Globus pallidus (tissue), 1 donor: ENCODE data around the gene TUBA1C.

Experiments
- DNase-seq: peaks from one replicate; pipeline ENCODE4 v3.0.0-alpha.2; 2015; ENCODE audit warnings: low spot score

The TUBA1C gene

DNA sequence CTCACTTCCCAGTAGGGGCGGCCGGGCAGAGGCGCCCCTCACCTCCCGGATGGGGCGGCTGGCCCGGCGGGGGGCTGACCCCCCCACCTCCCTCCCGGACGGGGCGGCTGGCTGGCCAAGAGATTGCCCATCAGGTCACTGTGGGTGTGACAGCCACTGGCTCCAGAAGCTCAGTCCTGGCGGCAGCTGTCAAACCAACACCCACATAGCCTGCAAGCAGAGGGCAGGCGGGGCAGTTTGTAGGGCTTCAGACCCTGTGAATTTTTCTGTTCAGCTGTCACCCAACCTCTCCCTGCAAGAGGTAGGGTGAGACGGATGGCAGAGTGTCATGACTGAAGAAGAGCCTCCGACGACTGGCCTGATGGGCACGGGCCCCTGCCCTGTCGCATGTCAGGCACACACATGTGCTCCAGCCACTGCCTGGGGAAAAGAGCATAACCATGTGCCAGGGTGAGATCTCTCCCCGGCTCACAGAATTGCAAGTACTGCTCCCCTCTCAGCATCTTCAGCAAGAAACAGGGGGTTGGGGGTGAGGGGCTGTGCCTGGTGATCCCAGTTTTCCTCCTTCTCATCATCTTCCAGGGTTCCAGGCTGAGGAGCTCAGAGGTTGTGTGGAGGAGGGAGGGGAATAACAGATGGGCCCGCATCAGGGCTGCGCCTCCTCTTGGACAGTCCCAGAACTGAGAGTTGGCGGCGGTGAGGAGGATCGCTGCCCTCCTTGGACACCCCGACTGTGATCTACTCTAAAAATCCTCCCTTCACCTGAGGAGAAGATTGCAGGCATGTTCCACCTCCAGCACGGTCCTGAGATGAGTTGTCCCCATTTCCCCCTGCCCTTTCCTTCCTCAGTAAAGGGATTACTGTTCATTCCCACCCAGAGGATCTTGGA lies 18.9 kb downstream of the TUBA1C start:
- DNase-seq = no peak

- no peak for DNase-seq
Observed at GRCh38 chr12:49284672-49285071, 19.8 kb downstream of the TUBA1C start.

GRCh38 chr12:49287876-49288275 lies 23.0 kb downstream of the TUBA1C start:
- no peak for DNase-seq

DNA sequence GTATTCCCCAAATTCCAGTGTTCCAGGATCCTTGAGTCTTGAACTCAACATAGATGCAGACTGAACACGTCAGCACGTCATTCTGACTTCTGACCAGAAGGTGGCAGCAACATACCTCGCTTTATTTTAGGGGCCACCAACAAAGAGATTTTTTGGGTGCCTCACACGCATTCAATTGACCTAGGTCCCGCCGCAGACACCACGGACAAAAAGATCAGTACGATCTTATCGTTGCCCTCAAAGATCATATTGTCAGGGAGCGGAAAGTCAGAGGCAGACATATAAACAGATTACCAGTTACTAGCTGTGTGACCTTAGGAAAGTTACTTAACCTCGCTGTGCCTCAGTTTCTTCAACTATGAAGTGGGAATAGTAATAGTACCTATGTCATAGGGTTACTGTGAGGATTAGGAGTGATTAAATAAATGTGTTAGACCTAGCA lies 23.6 kb downstream of the TUBA1C start:
- peak; percentile 38 for DNase-seq

- no peak for DNase-seq
Observed at GRCh38 chr12:49288922-49289555, 24.2 kb downstream of the TUBA1C start.

DNA sequence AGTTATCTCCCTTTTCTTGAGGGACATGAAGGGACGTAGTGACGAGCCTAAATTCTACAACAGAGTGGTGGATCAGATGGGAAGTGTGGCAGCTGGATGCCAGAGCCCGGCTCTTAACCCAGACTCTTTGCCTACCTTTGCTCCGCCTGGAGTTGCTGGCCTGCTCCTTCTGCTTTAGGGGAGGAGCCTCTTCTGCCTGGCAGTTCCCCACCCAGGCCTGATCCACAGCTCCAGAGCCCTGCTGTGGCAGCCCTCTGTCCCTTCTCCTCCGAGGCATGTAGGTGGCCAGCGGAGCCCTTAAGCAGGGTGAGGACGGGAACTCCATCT lies 27.8 kb downstream of the TUBA1C start:
- no peak for DNase-seq

- DNase-seq = no peak
Observed at GRCh38 chr12:49293056-49293956, 28.4 kb downstream of the TUBA1C start.

DNA sequence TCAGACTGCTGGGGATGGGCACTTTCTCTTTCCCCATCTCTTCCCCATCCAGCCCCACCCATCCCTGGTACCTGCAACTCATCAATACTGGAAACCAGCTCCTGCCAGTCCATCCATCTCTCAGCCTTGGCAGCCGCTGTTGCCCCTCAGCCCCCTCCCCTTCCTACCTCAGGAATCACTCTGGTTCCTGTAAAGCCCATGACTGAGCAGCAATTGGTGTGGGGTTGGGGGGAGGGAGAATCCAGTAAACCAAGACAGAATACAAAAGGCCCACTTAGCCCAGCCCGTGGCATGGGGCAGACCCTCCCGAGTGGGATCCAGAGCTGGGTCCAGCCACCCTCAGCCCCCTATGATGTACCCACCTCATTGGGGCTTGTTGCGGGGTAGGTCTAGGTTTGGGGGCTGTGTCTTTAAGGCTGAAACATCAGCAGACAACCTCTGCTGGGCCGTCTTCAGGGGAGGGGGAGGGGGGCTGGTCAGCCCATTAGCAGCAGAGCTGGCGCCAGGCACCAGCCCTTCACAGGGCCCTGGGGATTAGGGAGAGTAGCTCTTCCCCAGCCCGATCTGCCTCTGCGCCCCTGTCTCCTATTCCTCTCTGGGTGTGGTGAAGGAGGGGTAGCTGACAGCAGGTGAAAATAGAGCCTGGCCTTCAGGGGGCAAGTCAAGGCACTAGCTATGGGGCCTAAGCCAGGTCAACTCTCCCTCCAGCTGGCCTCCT lies 29.4 kb downstream of the TUBA1C start:
- DNase-seq = no peak

GRCh38 chr12:49294804-49295081 lies 29.9 kb downstream of the TUBA1C start:
- no peak for DNase-seq

DNA sequence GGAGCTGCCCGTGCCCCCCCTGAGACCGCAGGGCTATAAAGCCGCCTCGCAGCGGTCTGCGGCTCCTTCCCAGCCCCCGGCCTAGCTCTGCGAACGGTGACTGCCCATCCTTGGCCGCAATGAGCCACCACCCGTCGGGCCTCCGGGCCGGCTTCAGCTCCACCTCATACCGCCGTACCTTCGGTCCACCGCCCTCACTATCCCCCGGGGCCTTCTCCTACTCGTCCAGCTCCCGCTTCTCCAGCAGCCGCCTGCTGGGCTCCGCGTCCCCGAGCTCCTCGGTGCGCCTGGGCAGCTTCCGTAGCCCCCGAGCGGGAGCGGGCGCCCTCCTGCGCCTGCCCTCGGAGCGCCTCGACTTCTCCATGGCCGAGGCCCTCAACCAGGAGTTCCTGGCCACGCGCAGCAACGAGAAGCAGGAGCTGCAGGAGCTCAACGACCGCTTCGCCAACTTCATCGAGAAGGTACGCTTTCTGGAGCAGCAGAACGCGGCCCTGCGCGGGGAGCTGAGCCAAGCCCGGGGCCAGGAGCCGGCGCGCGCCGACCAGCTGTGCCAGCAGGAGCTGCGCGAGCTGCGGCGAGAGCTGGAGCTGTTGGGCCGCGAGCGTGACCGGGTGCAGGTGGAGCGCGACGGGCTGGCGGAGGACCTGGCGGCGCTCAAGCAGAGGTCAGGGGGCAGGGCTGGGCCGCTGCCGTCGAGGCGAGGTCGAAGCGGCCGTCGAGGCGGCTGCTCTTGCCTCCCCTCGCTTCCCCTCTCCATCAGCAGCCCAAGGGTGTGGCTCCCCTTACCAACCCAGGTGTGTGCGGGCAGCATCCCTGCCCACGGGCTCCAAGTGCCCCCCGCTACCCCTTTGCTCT lies 30.4 kb downstream of the TUBA1C start, which contains the start of gene PRPH:
Gene PRPH, plus strand, starts transcription at position 66 of the 855 bp plus-strand sequence. Its CDS starts 54 bp downstream, at position 120.
- DNase-seq = no peak

- DNase-seq = no peak
Observed at GRCh38 chr12:49296034-49296835, 31.4 kb downstream of the TUBA1C start.

- no peak for DNase-seq
Observed at GRCh38 chr12:49296836-49297694, 32.2 kb downstream of the TUBA1C start.

GRCh38 chr12:49297695-49298060 lies 32.8 kb downstream of the TUBA1C start:
- DNase-seq = no peak

DNA sequence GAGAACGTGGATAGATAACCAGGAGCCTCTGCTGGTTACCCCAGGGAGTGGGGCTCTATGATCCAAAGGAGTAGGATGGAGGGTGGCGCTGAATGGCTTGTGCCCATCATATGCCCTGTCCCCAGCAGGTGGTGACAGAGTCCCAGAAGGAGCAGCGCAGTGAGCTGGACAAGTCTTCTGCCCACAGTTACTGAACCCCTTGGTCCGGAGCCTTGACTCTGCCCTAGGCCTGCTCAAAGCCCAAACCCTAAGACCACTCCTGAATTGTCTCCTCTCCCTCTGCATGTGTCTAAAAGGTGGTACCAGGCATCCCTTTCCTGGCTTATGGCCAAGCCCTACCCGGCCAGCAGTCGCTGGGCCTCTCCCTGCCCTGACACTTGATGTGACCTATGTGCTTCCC lies 33.3 kb downstream of the TUBA1C start:
- DNase-seq = no peak

DNA sequence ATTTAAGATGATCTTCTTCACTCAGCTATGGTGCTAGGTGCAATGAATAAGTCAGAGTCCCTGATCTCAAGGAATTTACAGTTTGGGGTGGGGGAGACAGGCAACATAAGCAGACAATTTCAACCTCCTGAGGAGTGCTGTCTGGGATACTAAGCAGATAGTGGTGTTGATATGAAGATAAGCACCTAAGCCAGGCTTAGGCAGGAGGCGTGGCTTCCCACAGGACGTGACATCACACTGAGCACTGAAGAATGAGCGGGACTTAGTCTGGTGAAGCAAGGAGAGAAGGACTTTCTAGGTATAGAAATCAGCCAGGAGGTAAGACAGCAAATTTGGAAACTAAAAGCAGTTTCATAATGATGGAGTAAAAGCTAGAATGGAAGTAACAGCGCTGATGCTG lies 36.9 kb downstream of the TUBA1C start:
- no peak for DNase-seq

DNA sequence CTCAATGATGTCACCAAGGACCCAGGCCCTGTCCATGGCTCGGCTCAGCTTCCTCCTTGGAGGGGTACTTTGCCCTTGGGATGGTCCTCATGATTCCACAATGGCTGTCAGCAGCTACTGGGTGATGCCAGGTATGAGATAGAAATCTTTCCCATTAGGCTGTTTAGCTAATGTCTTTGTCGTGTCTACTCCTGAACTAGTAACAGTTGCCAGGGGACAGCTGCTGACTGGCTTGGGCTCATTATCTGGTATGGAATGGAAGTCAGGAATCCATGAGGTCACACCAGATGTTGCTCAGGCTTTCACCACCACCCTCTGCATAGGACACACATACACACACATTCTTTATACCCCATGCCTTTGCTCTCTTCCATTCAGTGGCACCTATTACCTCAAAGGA lies 39.3 kb downstream of the TUBA1C start:
- DNase-seq = no peak

DNA sequence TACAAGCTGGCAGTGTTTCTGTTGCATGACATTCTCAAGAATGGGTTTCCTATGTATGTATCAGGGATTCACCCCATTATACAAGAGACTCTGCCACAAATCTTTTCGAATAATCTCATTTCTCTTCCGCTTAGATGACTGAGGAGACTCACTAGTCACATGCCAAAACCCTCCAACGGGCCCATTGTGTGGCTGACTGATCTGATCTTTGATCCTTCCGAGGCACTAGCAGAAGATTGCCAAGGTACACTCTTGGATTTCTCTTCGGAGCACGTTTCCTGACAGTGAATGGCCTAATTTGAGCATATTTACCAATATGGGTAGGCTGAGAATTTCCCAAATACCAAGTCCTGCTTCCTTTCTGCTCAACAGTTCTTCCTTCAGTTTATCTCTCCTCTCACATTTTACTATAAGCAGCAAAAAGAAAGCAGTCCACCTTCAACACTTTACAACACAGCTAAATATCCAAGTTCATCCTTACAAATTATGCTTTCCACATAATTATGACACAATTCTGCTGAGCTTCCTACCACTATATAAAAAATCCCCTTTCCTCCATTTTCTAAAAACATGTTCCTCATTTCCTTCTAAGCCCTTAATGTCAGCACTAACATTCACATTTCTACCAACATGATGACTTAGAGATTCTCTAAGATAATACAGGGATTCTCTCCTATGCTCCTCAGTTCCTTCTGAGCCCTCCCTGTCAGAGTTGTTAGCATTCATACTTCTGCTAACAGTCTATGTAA lies 41.1 kb downstream of the TUBA1C start:
- no peak for DNase-seq

- DNase-seq = no peak
Observed at GRCh38 chr12:49309386-49309785, 44.5 kb downstream of the TUBA1C start.
